NCI-H2029 treated with DMSO at 0.1 percent for 48 hours (cell line): Measurements from ENCODE around the gene SLFN13.
"Not testable (repeated sequence)": the region's sequence is repeated elsewhere in the genome, so short reads cannot be mapped to it uniquely, and the experiment has no call there.

ENCODE experiments used
- DNase-seq: peaks from one replicate; lab custom pipeline; 2025; lab: John Stamatoyannopoulos, UW

The SLFN13 gene

DNA sequence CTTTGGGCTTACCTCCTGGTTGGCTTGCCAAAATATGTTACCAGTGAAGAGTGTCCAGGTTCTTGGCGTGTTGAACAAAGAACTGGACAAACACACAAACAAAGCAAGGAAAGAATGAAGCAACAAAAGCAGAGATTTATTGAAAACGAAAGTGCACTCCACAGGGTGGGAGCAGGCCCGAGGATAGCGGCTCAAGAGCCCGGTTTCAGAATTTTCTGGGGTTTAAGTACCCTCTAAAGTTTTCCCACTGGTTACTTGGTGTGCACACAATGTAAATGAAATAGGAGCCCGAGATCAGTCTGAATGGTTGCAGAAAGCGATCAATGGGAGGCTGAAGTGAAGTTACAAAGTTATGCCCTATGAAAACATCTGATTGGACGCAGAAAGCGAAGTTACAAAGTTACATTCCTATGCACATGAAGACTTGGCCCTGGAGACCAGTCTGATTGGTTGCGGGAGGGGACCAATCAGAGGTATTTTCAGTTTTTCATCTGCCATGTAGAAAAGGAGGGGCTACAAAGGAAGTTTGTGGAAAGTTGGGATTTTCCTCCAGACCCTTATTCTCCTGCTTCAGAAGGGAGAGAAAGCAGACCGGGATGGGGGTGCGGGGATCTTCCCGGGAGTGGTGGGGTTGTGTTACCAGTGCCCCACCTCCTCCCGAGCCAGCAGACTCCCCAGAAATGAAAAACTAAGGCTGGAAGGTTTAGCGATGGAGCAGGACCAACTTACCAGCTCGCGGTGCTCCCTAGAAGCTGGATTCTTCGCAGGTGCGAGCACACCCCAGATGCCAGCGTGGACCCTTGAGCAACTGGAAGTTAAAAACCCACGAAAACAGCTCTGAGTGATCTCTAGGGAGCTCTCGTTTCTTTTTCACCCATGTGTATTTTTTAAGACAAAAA is 16.1 kb downstream of the SLFN13 start, which contains the start of gene SLFN12:
SLFN12 (minus strand) TSS at position 325 of the 899 bp plus-strand sequence. CDS start 9,472 bp downstream, outside the sequence.
- no peak for DNase-seq

DNA sequence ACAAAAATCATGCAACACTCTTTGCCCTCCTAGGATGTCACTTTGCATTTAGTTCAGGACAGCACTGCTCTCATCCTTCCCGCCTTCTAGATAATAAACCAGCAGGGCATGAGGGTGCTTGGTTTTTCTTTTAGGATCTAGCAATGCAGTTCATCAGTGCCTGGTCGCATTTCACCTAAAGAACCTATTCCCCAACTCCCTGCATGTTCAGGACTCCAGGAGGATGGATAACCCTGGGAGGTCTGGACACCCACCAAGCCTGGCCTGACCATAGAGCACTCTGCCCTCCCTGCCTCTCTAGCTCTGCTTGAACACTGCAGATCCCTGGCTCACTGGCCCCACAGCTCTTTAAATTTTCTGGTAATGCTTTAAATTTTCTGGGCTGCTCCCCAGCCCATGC is 18.9 kb downstream of the SLFN13 start:
- no peak for DNase-seq

DNA sequence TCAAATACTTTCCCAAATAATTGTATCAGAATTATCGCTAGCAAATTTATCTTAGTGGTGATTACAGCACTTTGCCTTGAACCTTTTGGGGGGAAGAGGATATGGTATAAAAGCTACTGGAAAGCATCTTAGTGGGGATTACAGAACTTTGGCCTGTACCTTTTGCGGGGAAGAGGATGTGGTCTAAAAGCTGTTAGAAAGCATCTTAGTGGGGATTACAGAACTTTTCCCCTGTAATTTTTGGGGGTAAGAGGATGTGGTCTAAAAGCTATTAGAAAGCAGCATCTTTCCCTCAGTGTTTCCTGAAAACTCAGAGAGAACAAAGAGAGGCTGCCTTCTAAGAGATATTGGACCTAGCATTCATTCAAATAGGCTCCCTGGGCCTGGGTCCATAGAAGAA is 20.3 kb downstream of the SLFN13 start:
- DNase-seq = no peak

DNA sequence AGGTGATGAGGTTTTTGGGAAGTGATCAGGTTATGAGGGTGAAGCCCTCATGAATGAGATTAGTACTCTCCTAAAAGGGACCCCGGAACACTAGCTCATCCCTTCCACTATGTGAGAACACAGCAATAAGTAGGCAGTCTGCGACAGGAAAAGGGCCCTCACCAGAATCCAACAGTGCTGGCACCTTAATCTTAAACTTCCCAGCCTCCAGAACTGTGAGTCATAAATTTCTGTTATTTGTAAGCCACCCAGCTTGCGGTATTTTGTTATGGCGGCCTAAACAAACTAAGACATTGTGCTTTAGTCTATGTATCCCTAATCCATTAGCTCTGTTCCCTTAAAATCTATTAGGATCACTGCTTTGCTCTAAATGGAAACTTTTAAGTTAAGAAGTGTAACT is 24.8 kb downstream of the SLFN13 start:
- no peak for DNase-seq

DNA sequence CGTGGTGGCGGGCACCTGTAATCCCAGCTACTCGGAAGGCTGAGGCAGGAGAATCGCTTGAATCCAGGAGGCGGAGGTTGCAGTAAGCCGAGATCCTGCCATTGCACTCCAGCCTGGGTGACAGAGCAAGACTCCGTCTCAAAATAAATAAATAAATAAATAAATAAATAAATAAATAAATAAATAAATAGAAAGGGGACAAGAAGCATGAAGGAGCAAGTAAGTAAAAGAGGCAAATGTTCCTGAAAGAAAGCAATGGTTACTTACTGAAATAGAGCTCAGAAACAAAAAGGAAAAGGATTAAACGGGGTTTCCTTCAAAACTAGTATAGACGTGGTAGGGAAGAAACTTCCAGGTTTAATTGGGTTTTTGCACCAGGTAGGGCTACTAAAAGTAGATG is 27.5 kb downstream of the SLFN13 start:
- not testable (repeated sequence) for DNase-seq

DNA sequence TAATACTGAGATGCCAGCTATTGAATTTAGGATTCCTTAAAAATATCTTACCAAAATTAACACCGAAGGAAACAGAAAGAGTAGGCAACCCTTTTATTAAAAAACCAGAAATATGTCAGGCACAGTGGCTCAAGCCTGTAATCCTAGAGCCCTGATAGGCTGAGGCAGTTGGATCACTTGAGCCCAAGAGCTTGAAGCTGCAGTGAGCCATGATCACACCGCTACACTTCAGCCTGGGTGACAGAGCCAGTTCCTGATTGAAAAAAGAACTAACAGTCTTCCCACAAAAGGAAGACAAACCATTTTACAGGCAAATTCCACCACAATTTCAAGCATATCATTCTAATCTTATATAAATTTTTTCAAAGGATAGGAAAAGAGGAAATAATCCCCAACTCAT is 31.9 kb downstream of the SLFN13 start:
- no peak for DNase-seq

DNA sequence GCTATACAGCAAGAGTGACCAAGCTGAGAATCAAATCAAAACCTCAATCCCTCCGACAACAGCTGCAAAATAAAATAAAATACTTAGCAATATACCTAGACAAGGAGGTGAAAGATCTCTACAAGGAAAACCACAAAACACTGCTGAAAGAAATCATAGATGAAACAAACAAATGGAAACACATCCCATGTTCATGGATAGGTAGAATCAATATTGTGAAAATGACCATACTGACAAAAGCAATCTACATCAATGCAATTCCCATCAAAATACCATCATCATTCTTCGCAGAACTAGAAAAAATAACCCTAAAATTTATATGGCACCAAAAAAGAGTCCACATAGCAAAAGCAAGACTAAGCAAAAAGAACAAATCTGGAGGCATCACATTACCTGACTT is 33.9 kb downstream of the SLFN13 start:
- DNase-seq = not testable (repeated sequence)

DNA sequence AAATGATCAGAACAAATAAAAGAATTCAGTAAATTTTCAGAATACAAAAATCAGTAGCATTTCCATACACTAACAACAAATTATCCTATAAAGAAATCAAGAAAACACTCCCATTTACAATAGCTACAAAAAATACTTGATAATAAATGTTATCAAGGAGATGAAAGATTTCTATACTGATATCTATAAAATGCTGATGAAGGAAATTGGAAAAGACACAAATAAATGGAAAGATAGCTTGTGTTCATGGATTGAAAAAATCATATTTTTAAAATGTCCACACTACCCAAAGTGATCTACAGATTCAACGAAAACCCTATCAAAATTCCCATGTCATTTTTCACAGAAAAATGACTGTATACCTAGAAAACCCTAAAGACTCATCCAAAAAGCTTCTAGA is 34.3 kb downstream of the SLFN13 start:
- DNase-seq = no peak

DNA sequence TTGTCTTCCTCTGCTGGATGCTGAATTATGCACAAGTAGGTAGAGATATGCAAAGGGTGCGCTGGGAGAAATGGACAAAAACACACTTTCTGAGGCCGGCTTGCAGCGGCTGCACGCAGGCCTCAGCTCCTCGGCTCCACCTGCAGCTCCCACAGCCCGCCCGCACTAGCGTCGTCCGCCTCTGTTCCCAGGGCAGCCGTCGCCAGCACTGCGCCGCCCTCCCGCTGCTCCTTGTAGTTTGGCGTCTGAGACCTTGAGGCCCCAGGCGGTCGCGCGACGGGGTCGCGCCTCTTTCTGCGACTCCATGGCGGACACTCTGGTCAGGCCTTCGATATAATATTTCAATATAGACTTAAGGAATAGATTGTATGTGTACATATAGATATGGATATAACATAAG is 41.0 kb downstream of the SLFN13 start:
- DNase-seq = no peak

DNA sequence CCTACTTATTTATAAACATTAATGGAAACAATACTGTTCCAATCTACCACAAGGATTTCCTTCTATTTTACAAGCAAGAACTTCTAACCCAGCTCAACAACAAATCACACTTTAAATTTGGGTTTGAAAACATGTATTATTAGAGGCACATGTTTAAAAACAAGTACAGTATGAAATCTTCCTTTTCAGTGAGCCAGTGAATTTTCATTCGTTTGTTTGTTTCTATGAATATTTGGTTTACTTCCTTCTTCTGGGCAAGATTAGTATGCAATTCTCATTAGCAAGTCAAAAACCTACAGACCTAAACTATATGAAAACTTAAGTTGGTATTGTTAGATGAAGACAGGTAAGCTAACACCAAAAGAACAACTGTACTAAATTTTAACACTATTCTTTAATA is 42.0 kb downstream of the SLFN13 start:
- DNase-seq = no peak

DNA sequence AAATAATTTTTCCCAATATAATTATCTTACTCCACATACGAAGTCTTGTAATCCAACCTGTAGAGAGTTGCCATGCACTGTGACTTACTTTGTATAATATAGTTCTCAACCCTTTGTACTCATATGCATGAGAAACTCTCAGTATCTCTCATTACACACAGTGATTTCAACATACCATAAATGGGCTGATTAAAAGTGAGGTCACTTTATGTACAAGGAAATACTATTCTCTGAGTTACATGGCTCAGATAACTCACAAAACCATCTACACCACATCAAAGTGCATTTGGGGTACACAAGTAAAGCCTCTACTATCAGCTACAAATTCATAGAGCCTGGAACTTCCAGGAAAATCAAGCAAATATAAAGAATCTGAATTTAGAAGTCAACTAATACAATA is 44.2 kb downstream of the SLFN13 start:
- no peak for DNase-seq

DNA sequence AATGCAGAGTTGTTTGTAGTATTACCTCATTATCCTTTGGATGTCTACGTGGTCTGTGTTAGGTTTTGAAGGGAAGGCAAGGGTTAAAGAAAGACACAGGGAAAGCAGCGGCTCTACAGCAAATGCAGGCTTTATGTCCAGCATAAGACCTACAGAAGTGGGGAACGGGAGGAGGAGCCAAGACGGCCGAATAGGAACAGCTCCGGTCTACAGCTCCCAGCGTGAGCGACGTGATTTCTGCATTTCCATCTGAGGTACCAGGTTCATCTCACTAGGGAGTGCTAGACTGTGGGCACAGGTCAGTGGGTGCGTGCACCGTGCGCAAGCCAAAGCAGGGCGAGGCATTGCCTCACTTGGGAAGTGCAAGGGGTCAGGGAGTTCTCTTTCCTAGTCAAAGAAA is 54.8 kb downstream of the SLFN13 start:
- DNase-seq = not testable (repeated sequence)

DNA sequence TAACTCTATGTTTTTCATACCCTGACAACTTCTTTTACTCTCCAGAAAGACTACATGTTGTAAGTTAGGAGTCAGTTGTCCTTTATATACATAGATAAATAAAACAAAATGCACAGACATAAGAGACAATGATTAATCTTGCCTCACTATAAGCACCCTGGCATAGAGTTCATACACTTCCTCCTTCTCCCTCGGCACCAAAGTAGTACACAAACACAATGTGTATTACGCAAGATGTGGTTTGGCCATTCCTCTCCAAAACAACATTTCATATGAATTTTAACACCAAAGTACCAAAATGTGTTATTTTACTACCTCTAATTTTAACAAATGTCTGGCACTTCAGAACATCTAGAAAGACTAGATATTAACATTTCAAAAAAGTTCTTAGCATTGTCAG is 57.9 kb downstream of the SLFN13 start:
- DNase-seq = no peak

DNA sequence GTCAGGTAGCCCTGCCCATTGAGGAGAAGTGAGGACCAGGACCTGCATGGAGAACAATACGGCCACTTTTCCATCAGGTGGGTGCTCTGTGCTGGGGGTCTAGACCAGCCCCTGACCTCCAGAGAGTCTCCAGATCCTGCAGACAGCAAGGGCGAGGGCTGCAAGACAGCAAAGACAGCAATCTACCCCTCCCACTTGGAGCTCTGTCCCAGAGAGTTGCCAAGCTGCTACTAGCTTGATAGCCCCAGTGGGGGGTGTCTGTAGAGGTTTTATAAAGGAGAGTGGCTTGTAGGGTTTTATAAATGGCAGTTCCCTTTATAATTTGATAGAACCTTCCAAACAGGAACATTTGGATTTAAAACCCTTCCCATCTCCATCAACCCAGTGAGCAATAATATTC is 58.4 kb downstream of the SLFN13 start:
- no peak for DNase-seq

DNA sequence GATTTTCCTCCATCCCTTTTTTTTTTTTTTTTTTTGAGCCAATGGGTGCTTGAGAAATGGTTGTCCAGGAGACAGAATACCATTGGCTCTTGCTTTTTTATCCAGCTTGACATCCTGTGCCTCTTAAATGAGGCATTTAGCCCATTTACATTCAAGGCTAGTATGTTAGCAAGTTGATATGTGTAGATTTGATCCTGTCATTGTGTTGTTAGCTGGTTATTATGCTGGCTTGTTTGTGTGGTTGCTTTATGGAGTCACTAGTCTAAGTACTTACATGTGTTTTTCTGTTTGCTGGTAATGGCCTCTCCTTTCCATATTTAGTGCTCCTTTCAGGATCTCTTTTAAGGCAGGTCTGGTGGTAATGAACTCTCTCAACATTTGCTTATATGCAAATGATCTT is 61.1 kb downstream of the SLFN13 start:
- DNase-seq = no peak
